NCI-H2227 treated with DMSO at 0.1 percent for 48 hours (cell line): ENCODE measurements around the gene CYP2A6.
A peak's percentile ranks its signal among the peaks of the same experiment; 100 is the strongest.

ENCODE experiments used
- DNase-seq: peaks from one replicate; lab custom pipeline; 2025; lab: John Stamatoyannopoulos, UW

The CYP2A6 gene

DNA sequence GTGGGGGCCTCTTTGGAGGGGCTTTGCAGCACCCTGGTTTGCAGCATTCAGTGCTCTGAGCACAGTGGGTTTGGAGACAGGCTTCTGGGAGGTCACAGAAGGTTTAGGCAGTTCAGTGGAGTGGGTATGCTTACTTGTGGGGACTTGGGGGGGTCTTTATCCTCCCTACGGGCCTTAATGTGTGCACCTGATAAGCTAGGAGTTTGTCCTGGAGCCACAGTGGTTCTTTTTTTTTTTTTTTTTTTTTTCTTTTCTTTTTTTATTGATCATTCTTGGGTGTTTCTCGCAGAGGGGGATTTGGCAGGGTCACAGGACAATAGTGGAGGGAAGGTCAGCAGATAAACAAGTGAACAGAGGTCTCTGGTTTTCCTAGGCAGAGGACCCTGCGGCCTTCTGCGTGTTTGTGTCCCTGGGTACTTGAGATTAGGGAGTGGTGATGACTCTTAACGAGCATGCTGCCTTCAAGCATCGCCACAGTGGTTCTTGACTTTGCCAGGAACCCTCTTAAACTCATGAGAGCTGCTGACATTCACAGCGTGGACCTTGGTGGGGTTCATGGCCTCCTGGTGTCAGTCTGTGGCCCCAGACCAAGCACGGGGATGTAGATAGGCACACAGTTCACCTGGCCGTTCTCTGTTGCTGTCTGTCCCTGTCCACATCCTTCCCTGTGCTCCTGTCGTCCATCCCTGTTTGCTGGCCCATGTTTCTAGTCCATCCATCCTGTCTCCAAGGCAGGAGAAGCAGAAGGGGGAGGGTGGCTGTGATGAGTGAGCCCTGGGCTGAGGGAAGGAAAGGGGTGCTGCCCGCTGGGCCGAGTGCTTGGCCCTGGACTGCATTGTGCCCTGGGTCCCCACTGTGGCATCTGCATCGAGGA is 48.6 kb downstream of the CYP2A6 start:
- no peak for DNase-seq

DNA sequence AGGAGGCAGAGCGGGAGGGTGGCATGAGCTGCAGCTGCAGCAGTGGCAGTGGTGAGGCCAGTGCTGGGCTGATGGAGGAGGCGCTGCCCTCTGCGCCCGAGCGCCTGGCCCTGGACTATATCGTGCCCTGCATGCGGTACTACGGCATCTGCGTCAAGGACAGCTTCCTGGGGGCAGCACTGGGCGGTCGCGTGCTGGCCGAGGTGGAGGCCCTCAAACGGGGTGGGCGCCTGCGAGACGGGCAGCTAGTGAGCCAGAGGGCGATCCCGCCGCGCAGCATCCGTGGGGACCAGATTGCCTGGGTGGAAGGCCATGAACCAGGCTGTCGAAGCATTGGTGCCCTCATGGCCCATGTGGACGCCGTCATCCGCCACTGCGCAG is 49.3 kb downstream of the CYP2A6 start:
- DNase-seq, result no peak

DNA sequence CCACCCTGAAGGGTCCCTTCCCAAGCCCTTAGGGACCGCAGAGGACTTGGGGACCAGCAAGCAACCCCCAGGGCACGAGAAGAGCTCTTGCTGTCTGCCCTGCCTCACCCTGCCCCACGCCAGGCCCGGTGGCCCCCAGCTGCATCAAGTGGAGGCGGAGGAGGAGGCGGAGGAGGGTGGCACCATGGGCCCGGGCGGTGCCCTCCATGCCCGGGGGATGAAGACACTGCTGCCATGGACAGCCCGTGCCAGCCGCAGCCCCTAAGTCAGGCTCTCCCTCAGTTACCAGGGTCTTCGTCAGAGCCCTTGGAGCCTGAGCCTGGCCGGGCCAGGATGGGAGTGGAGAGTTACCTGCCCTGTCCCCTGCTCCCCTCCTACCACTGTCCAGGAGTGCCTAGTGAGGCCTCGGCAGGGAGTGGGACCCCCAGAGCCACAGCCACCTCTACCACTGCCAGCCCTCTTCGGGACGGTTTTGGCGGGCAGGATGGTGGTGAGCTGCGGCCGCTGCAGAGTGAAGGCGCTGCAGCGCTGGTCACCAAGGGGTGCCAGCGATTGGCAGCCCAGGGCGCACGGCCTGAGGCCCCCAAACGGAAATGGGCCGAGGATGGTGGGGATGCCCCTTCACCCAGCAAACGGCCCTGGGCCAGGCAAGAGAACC is 49.8 kb downstream of the CYP2A6 start:
- DNase-seq, result no peak

DNA sequence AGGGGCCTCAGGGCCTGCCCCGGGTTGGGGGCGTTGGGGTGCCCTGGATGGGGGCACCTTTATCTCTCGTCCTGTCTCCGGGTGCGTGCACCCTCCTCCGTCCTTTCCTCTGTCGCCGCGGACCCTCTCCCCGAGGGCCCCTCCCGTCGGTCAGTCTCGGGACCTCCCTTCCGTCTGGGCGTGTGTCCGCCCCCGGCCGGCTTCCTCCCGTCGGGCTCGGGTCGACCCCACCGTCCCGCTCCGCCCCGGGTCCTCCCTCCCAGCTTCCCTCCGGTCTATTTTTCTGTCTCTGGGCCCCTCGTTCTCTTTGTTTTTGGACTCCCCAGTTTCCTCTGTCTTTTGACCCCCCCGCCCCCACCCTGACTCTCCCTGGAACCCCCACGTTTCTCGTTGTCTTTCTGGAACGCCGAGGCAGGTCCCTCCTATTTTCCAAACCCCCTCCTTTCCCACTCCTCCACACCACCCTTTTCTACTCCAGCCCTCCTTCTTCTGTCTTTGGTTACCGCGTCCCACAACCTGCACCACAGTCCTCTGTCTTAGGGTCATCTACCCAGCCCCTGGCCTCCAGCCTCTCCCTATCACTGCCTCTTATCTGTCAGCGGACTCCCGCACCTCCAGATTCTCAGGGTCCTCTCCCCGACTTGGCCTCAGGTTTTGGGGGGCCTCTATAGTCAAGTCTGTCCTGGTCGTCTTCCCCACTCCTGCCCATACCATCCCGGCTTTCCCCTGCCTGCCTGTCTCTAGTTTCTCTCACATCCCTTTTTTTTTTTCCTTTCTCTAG is 50.5 kb downstream of the CYP2A6 start:
- DNase-seq, result no peak

DNA sequence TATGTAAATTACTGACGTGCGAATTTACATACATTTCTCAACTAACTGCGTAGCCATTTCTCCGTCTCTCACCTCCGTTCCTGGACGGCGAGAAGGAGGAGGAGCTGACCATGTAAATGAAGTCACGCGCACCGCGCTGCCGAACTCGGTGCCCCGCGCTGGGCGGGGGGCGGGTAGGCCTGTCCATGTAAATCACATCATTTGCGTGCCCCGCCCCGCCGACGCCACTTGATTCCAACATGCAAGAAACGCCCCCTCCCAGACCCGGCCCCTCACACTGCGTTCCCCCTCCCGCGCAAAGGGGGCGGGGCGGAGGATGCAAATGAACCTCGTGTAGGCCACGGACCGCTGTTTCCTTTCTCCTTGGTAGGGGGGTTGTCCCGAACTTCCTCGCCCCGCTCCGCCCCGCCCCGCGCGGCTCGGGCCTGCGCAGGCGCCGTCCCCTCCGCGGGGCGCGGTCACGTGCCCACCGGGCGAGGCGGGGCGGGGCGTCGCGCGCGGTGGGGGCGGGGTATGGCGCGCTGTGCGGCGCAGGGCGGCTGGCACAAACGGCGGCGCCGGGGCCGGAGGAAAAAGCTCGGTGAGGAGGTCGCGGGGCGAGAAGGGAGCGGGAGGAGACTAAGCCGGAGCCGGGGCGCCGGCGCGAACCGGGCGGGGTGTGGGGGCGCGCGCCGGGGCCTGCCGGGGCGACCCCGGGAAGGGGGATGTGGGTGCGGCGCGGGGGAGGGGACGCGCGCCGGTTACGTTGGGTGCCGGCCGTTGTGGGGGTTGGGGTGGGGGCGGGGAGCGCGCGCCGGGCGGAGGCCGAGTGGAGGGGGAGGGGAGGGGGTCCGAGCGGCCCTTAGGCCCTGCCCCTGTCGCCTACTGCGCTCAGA is 51.3 kb downstream of the CYP2A6 start, which contains the start of gene EGLN2:
Gene EGLN2, plus strand, starts transcription at position 509 of the 875 bp plus-strand sequence. CDS start 1,382 bp downstream, outside the sequence.
- peak; percentile 100 for DNase-seq

DNA sequence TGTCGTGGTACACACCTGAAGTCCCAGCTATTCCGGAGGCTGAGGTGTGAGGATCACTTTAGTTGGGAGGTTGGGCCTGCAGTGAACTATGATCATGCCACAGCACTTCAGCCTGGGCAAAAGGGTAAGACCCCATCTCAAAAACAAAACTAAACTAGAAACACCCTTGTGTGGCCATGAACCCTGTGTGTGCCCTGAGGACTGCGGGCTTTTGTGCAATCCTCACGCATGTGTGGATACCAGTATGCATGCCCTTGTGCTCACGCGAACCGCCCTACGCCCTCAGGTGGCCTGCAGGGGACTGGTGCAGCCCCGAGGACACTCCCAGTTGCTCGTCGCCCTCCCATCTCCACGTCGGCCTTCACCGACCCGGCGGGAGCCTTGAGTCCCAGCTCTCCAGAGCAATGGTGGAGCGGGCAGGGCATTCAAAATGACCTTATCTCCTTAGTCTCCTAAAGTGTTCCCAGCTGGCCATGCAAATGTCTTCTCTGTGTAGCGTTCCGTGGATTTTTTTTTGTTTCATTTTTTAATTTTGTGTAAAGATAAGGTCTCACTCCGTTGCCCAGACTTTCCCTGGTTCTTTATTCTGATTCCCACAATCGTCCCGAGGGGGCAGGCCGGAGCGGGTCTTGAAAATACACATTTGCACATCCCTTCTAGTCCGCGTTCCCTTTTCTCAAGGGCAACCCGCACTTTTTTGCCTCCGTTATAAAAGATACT is 52.1 kb downstream of the CYP2A6 start:
- peak; percentile 98 for DNase-seq

DNA sequence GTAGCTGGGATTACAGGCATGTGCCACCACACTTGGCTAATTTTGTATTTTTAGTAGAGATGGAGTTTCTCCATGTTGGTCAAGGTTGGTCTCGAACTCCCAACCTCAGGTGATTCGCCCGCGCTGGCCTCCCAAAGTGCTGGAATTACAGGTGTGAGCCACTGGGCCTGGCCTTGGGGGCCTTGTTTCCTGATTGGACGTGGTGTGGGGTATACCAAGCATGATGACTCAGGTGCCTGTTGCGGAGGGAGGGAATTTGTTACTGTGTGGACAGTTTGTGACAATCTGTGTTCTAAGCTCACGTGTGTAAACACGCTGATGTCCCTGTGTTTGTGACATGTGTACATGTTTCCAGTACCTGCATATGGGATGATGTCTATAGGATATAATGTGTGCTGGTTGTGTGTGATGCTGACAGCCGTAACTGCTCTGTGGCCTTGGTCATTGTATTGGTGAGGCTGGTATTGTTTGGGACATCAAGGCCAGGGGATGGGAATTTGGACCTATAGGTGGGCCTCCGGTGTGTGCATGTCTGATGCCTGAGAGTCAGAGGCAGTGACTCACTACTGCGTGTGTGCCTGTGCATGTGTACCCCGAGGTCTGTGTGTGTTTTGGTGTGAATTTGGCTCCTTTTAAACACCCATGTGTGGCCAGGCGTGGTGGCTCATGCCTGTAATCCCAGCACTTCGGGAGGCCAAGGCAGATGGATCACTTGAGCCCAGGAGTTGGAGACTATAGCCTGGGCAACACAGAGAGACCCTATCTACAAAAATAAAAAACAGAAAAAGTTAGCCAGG is 52.9 kb downstream of the CYP2A6 start:
- no peak for DNase-seq
